Osteoblast (primary cell): ENCODE measurements around the gene MVK. TPM values are rescaled to one million over a fixed set of nuclear protein-coding genes. Genes with fewer than 3 reads are reported as not detected.

Source experiments
- DNase-seq: peaks from one replicate; pipeline ENCODE4 v3.0.0; 2011; ENCODE audit warnings: low spot score, mixed read lengths; ENCODE audit not compliant: insufficient read length; ENCODE audit errors: missing footprints
- H2AFZ ChIP-seq: 2 replicates; pipeline ENCODE4 v1.6.0; 2011; ENCODE audit warnings: mild to moderate bottlenecking, low read length
- H3K27ac ChIP-seq: 2 replicates; pipeline ENCODE4 v1.5.1; 2011; ENCODE audit warnings: mild to moderate bottlenecking, low read depth, low read length, moderate library complexity
- H3K27me3 ChIP-seq: 2 replicates; pipeline ENCODE4 v1.6.0; 2012; ENCODE audit warnings: mild to moderate bottlenecking, control low read depth, inconsistent platforms, low read length, moderate library complexity; ENCODE audit not compliant: insufficient read depth
- H3K36me3 ChIP-seq: 2 replicates; pipeline ENCODE4 v1.5.1; 2011; ENCODE audit warnings: mild to moderate bottlenecking, low read length, control low read depth, moderate library complexity; ENCODE audit not compliant: insufficient read depth
- H3K4me1 ChIP-seq: 2 replicates; pipeline ENCODE4 v1.5.1; 2011; ENCODE audit warnings: mild to moderate bottlenecking, low read length, control low read depth, moderate library complexity; ENCODE audit not compliant: insufficient read depth
- H3K4me2 ChIP-seq: 2 replicates; pipeline ENCODE4 v1.6.0; 2011; ENCODE audit warnings: mild to moderate bottlenecking, low read length; ENCODE audit not compliant: insufficient read depth
- H3K4me3 ChIP-seq: fragments of 200-600 bp; sonication (generic); 3 replicates; pipeline ENCODE4 v1.5.1; 2012; ENCODE audit warnings: mild to moderate bottlenecking, low read length, inconsistent platforms; ENCODE audit not compliant: insufficient read depth
- H3K79me2 ChIP-seq: 2 replicates; pipeline ENCODE4 v1.6.0; 2012; ENCODE audit warnings: mild to moderate bottlenecking, low read length, control low read depth, inconsistent platforms; ENCODE audit not compliant: insufficient read depth
- H3K9me3 ChIP-seq: 2 replicates; pipeline ENCODE4 v1.5.1; 2011; ENCODE audit warnings: low read depth, low read length, control low read depth
- H4K20me1 ChIP-seq: 2 replicates; pipeline ENCODE4 v1.6.0; 2012; ENCODE audit warnings: mild to moderate bottlenecking, low read length, control low read depth; ENCODE audit not compliant: insufficient read depth
- total RNA-seq: library from RNA; depleted of rRNA; stranded (reverse); fragments of >200 nt; gene quantifications from 2 replicates; pipeline ENCODE4 v1.2.3, GENCODE V29; 2012
- TF ChIP-seq, protein P1 (sequence below): IDR thresholded peaks from 2 replicates; pipeline ENCODE4 v1.5.1; 2011; ENCODE audit warnings: mild to moderate bottlenecking, low read depth, low read length, moderate library complexity; ENCODE audit errors: extremely low read depth

Gene MVK
- total RNA-seq, 1 donor, result 31.1 TPM

DNA sequence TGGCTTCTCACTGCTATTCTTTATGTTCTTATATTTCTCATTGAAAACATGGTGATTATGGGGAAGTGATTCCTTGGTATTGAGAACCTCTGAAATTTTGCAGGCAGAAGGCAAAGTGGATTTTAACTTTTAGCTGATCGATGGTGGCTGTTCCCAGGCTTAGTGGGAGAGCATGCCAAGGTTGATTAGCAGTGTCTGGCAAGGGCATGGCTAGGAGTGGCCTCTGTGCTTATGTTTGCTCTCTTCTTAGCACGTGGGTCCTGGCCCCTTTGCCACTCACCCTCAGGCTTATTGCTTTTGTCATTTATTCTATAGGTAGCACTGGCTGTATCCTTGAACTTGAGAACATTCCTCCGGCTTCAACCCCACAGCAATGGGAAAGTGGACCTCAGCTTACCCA lies 2.1 kb downstream of the MVK start:
- H3K9me3 ChIP-seq, result no peaks in the 10 kb centered on the region
- H3K4me3 ChIP-seq, result no peak overlapping the region
- peaks cover 8% of the 10 kb centered on the region for H3K4me1 ChIP-seq
- H3K36me3 ChIP-seq, result peaks cover 31% of the 10 kb centered on the region
- H3K27me3 ChIP-seq, result no peaks in the 10 kb centered on the region
- H4K20me1 ChIP-seq, result no peaks in the 10 kb centered on the region
- H2AFZ ChIP-seq, result no peak overlapping the region
- TF ChIP-seq, protein P1, sequence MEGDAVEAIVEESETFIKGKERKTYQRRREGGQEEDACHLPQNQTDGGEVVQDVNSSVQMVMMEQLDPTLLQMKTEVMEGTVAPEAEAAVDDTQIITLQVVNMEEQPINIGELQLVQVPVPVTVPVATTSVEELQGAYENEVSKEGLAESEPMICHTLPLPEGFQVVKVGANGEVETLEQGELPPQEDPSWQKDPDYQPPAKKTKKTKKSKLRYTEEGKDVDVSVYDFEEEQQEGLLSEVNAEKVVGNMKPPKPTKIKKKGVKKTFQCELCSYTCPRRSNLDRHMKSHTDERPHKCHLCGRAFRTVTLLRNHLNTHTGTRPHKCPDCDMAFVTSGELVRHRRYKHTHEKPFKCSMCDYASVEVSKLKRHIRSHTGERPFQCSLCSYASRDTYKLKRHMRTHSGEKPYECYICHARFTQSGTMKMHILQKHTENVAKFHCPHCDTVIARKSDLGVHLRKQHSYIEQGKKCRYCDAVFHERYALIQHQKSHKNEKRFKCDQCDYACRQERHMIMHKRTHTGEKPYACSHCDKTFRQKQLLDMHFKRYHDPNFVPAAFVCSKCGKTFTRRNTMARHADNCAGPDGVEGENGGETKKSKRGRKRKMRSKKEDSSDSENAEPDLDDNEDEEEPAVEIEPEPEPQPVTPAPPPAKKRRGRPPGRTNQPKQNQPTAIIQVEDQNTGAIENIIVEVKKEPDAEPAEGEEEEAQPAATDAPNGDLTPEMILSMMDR, result no peak
- DNase-seq, result peak; percentile 47
- peaks cover 14% of the 10 kb centered on the region for H3K79me2 ChIP-seq
- no peak overlapping the region for H3K4me2 ChIP-seq
- no peak overlapping the region for H3K27ac ChIP-seq

DNA sequence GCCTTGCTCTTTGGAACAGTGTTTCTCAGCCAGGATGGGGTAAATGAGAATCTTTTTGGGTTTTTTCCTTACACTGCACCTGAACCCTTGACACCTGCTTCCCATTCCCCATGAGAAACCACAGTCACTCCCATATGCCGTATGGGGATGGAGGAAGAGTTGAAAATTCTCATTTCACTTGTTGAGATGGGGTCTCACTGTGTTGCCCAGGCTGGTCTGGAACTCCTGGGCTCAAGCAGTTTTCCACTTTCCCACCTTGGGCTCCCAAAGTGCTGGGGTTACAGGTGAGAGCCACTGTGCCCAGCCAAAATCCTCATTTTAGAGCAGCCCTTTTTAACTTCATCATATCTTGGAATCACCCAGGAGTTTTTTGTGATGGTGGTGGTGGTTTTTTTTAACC lies 3.7 kb downstream of the MVK start:
- Histone ChIP-seq H3K27ac (no peak overlapping the region), H3K36me3 (peaks cover 34% of the 10 kb centered on the region)

DNA sequence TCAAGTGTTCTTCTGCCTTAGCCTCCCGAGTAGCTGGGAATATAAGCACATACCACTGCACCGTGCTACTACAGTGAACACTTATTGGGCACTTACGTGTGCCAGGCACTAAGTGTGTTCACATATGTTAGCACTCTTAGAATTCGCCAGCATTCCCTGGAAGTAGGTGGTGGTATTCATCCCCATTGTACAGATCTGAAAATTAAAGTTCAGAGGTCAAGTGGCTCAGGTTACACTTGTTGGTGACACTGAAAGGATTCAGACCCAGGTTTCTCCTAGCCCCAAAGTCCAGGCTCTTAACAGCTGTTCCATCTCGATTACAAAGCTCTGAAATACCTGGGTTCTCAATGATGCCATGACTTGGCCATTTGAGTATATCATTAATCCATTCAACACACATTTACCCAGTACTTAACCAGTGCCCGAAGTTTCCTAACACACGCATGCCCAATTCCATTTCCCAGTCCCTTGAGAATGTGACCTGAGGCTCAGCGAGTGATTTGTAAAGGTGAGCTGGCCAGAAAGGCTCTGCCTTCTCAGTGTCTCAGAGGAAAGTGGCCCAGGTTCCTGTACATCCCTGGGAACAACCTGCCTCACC lies 4.8 kb downstream of the MVK start:
- peak; percentile 59 for DNase-seq
- no peak overlapping the region for H3K27ac ChIP-seq
- no peaks in the 10 kb centered on the region for H3K27me3 ChIP-seq
- H3K9me3 ChIP-seq, result no peaks in the 10 kb centered on the region
- H3K4me3 ChIP-seq, result no peak overlapping the region
- peaks cover 8% of the 10 kb centered on the region for H3K4me1 ChIP-seq
- H3K36me3 ChIP-seq, result peaks cover 34% of the 10 kb centered on the region
- TF ChIP-seq, protein P1, result no peak
- H3K4me2 ChIP-seq, result no peak overlapping the region
- H4K20me1 ChIP-seq, result no peaks in the 10 kb centered on the region
- H2AFZ ChIP-seq, result no peak overlapping the region
- H3K79me2 ChIP-seq, result peaks cover 10% of the 10 kb centered on the region

More for the DNA sequence above, 3.7 kb downstream of the MVK start:
- H3K4me2 ChIP-seq, result no peak overlapping the region
- peaks cover 8% of the 10 kb centered on the region for H3K4me1 ChIP-seq
- no peak overlapping the region for H3K4me3 ChIP-seq
- H2AFZ ChIP-seq, result no peak overlapping the region
- DNase-seq, result peak; percentile 10
- no peaks in the 10 kb centered on the region for H3K27me3 ChIP-seq
- peaks cover 14% of the 10 kb centered on the region for H3K79me2 ChIP-seq
- no peaks in the 10 kb centered on the region for H3K9me3 ChIP-seq
- H4K20me1 ChIP-seq, result no peaks in the 10 kb centered on the region
- TF ChIP-seq, protein P1, result no peak

DNA sequence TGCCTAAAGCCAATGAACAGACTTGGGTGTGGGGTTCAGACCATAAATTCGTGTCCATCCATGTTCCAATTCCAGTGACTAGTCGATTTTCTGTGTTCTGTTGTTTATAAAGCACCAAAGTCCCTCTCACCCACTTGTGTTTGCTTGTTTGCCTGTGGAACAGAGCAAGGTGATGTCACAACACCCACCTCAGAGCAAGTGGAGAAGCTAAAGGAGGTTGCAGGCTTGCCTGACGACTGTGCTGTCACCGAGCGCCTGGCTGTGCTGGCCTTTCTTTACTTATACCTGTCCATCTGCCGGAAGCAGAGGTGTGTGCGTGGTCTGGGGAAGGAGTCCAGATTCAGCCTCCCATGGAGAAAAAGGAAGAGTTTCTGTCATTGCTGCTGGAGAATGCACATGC lies 6.0 kb downstream of the MVK start:
- Histone ChIP-seq H3K4me1 (no peaks in the 10 kb centered on the region), H3K79me2 (peaks cover under 1% of the 10 kb centered on the region), H3K27ac (no peak overlapping the region), H3K4me2 (no peak overlapping the region), H3K27me3 (no peaks in the 10 kb centered on the region), H3K4me3 (no peak overlapping the region), H3K9me3 (no peaks in the 10 kb centered on the region), H4K20me1 (no peaks in the 10 kb centered on the region), H2AFZ (no peak overlapping the region), H3K36me3 (peaks cover 38% of the 10 kb centered on the region)
- TF ChIP-seq, protein P1, result no peak
- peak; percentile 34 for DNase-seq
